Dendritic cell treated with granulocyte-macrophage colony-stimulating factor and Interleukin-4, amounts not matched to agents 40 ng/mL and 50 ng/mL, for 4 days (primary cell): ENCODE results near the gene PHACTR3.

Source experiments
- H3K27ac Mint-ChIP-seq: one replicate; pipeline ENCODE4 v1.8.0; 2022; ENCODE audit warnings: mild to moderate bottlenecking, mixed read lengths
- H3K27me3 Mint-ChIP-seq: one replicate; pipeline ENCODE4 v1.8.0; 2022; ENCODE audit warnings: mild to moderate bottlenecking, mixed read lengths
- H3K36me3 Mint-ChIP-seq: one replicate; pipeline ENCODE4 v1.8.0; 2022; ENCODE audit warnings: low read depth, mixed read lengths
- H3K4me1 Mint-ChIP-seq: one replicate; pipeline ENCODE4 v1.8.0; 2022; ENCODE audit warnings: low read depth, mixed read lengths
- H3K4me3 Mint-ChIP-seq: one replicate; pipeline ENCODE4 v1.8.0; 2022; ENCODE audit warnings: mild to moderate bottlenecking, moderate library complexity, mixed read lengths
- H3K9me3 Mint-ChIP-seq: one replicate; pipeline ENCODE4 v1.8.0; 2022; ENCODE audit warnings: mixed read lengths
- intact Hi-C: fragments of 100-400 bp; cut with micrococcal nuclease; formaldehyde crosslinking; loops from one replicate; pipeline ENCODE4 v1.15.0; 2022

PHACTR3 gene

DNA sequence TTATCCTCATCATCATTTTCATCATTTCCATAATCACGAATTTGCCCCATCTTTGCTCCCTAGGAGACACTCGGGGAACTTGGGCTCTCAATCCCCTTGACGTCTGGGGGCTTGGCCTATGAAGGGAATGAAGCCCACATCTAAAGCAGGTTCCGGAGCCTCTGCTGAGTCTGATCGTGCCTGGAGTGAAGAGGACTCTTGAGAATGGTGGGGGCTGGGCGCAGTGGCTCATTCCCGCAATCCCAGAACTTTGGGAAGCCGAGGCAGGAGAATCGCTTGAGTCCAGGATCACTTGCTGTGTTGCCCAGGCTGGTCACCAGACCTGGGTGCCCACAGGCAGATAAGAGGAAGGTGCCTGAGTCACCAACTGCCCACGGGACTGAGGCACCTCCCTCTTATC is 214.6 kb downstream of the PHACTR3 start:
- H3K27me3 Mint-ChIP-seq, result no peaks in the 10 kb centered on the region
- H3K36me3 Mint-ChIP-seq, result no peaks in the 10 kb centered on the region
- no peaks in the 10 kb centered on the region for H3K9me3 Mint-ChIP-seq
- H3K27ac Mint-ChIP-seq, result no peak overlapping the region
- intact Hi-C loops, result no loop called here
- H3K4me3 Mint-ChIP-seq, result no peak overlapping the region
- no peaks in the 10 kb centered on the region for H3K4me1 Mint-ChIP-seq

DNA sequence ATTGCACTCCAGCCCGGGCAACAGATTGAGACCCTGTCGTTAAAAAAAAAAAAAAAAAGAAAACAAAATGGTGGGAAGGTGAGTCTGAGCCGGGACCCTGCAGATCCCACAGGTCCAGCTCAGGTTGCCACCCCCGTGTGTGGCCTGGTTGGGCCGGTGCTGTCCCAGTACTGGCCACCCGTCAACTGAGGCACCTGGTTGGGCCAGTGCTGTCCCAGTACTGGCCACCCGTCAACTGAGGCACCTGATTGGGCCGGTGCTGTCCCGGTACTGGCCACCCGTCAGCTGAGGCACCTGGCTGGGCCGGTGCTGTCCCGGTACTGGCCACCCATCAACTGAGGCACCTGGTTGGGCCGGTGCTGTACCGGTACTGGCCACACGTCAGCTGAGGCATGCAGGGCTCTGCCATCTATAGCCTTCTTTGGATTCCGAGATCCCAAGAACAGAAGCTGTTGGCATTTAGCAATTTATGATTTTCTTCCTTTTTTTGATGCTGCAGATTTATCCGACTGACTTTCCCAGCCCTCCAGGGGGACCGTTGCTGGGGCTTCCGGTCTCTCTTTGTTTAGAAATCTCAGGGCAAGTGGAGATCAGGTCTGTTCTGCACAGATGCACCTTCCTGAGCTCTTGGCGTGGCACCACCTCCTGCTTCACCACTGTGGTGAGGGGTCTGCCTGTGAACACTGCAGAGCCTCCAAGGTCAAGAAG is 215.3 kb downstream of the PHACTR3 start:
- Mint-ChIP-seq H3K4me3 (no peak overlapping the region), H3K36me3 (no peaks in the 10 kb centered on the region), H3K4me1 (no peaks in the 10 kb centered on the region), H3K27me3 (no peaks in the 10 kb centered on the region), H3K9me3 (no peaks in the 10 kb centered on the region), H3K27ac (no peak overlapping the region)
- intact Hi-C loops, result no loop called here

DNA sequence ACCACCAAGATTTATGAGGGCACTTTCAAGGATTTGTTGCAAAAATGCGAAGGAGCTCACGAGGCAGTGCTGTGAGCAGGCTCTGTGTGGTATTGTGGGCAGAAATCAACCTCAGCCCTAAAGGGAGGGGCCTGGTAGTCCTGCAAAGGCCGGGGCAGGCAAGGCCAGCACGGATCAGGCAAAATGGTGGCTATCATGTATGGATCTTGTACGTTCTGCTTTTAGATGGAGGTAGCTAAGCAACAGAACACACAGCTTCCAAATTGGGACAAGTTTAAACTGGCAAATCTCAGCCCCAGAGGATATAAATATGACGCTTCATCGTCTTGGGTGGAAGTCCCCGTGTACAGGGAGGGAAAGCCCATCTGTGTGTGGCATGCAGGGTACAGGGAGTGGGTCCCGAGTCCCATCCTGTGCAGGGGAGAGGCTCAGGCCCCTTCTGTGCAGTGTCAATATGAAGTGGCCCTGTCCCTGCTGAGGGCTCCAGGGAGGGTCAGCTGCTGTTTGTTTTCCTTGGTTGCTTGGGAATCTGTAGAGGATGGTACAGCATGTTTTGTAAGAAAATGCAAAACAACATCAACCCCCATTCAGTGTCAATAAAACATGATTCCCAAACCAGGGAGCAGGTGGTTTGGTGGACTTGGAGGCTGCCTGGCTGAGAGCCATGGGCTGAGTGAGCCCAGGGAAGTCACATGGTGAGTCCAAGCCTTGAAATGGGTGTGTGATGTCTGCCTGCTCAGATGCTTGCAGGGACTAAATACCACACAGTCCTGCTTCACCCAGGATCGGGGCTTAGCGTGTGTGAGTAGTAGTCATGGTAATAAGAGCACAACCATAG is 216.1 kb downstream of the PHACTR3 start:
- Mint-ChIP-seq H3K4me1 (no peaks in the 10 kb centered on the region), H3K4me3 (no peak overlapping the region), H3K9me3 (no peaks in the 10 kb centered on the region), H3K27ac (no peak overlapping the region), H3K27me3 (no peaks in the 10 kb centered on the region), H3K36me3 (no peaks in the 10 kb centered on the region)
- intact Hi-C loops, result no loop called here

DNA sequence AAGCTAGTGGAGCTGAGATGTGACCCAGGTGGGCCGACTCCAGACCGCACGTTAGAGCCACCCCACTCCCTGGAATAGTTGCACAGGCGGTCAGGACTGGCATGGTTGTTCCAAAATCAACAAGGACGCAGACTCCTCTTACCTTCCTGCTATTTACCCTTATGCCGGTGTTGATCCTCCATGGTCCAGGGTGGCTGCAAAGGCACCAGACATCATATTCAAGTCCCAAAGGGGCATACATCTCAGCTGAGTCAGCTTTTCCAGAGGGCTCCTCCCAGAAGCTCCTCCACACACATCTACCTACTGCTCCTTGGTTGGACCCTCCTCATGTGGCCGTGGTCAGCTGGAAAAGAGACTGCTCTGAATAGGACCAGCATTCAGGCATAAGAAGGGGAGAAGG is 216.9 kb downstream of the PHACTR3 start:
- H3K4me3 Mint-ChIP-seq, result no peak overlapping the region
- intact Hi-C loops, result no loop called here
- no peaks in the 10 kb centered on the region for H3K4me1 Mint-ChIP-seq
- H3K9me3 Mint-ChIP-seq, result no peaks in the 10 kb centered on the region
- H3K36me3 Mint-ChIP-seq, result no peaks in the 10 kb centered on the region
- no peak overlapping the region for H3K27ac Mint-ChIP-seq
- no peaks in the 10 kb centered on the region for H3K27me3 Mint-ChIP-seq

DNA sequence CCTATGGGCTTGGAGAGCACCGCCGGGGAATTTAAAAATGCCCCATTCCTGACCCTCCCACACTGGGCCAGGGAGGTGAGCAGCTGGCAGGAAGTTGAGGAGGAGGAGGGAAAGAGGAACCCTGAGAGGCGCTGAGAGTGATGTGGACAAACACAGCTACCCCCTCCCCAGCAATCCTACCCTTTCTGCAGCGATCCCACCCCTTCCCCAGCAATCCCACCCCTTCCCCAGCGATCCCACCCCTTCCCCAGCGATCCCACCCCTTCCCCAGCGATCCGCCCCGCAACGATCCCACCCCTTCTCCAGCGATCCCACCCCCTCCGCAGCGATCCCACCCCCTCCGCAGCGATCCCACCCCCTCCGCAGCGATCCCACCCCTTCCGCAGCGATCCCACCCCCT is 217.4 kb downstream of the PHACTR3 start:
- intact Hi-C loops, result no loop called here
- Mint-ChIP-seq H3K36me3 (no peaks in the 10 kb centered on the region), H3K4me3 (no peak overlapping the region), H3K4me1 (no peaks in the 10 kb centered on the region), H3K27ac (no peak overlapping the region), H3K27me3 (no peaks in the 10 kb centered on the region), H3K9me3 (no peaks in the 10 kb centered on the region)

DNA sequence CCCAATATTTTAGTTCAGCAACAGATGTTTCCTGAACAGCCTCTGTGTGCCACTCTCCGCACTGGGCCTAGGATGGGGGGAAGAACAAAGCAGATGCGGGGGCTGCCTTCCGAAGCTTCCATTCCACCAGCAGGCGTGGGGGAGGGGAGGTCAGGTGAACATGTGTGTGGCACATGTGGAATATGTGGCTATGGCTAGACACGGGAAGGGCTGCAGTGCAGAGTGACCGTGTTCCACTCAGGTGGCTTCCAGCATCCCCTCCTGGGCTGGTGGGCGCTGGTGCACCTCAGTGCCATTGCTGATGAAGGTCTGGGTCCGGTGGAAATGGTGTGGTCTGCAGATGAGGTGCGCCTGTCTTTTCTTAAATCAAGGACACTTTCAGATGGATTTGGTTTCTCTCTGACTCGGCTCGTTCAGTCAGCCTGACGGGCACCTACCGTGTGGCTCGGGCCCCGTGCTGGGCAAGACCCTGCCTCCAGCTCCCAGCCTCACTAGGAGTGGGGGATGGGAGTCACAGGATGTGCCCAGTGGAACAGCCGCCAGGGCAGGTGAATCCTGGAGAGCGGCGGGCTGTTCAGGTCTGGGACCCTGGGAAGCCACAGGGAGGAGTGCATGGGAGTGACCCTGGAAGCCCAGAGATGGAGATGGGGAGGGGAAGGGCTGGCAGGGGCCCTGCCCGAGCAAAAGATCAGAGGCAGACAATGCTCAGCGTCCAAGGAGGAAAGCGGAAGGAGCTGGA is 218.1 kb downstream of the PHACTR3 start:
- no peaks in the 10 kb centered on the region for H3K9me3 Mint-ChIP-seq
- H3K27ac Mint-ChIP-seq, result no peak overlapping the region
- H3K4me1 Mint-ChIP-seq, result no peaks in the 10 kb centered on the region
- intact Hi-C loops, result no loop called here
- H3K4me3 Mint-ChIP-seq, result no peak overlapping the region
- no peaks in the 10 kb centered on the region for H3K36me3 Mint-ChIP-seq
- no peaks in the 10 kb centered on the region for H3K27me3 Mint-ChIP-seq

DNA sequence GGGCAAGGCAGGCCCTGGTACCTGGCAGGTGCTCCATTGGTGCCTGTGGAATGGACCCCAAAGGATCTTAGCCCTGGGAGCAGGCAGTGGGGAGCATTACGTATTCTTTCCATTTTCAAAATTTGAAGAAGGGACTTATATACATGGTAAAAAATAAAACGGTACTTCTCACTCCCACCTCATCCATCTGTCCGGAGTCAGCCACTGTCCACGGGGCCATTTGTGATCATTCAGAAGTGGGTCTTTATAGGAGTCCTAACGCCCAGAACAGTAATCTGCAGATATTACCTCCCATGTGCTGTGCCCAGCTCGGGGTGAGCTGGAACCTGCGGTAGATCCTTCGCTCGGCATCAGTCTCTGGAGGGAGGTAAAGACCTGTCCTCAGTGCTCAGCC is 218.7 kb downstream of the PHACTR3 start:
- no peaks in the 10 kb centered on the region for H3K27me3 Mint-ChIP-seq
- no peak overlapping the region for H3K4me3 Mint-ChIP-seq
- intact Hi-C loops, result no loop called here
- no peaks in the 10 kb centered on the region for H3K36me3 Mint-ChIP-seq
- H3K27ac Mint-ChIP-seq, result no peak overlapping the region
- H3K9me3 Mint-ChIP-seq, result no peaks in the 10 kb centered on the region
- no peaks in the 10 kb centered on the region for H3K4me1 Mint-ChIP-seq

DNA sequence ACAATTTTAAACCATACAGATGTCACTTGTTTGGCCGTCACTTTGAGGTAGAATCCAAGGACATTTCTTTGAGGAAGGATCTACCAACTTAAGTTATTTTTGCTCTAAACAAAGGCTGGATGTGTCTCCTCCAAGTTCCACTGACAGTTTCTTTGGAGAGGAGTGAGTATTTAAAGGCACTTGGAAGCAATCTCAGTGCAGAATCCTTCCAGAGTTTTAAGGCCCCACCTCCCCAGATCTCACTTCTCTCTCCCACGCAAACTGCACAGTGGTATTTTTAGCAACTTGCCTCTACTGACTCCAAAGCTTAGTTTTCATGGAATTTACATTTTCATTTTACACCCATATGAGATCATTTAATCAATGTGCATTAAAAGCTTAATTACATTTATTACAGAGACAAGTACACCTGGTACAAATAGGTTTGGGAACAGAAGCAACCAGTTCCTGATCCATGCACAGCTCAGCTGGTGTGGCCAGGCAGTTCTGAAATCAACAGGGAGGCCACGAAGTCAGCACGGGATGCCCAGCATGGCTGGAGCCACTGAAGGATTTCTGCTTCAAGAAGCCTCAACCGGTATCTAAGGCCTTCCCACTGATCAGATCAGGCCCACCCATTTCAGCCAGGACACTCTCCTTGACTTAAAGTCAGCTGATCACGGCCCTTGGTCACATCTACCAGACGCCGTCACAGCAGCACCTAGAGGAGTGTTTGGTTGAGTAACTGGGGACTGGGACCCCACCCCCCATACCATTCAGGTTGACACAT is 219.3 kb downstream of the PHACTR3 start:
- Mint-ChIP-seq H3K4me3 (no peak overlapping the region), H3K36me3 (no peaks in the 10 kb centered on the region), H3K4me1 (no peaks in the 10 kb centered on the region), H3K27me3 (peaks cover under 1% of the 10 kb centered on the region), H3K27ac (no peak overlapping the region), H3K9me3 (no peaks in the 10 kb centered on the region)
- intact Hi-C loops, result no loop called here

DNA sequence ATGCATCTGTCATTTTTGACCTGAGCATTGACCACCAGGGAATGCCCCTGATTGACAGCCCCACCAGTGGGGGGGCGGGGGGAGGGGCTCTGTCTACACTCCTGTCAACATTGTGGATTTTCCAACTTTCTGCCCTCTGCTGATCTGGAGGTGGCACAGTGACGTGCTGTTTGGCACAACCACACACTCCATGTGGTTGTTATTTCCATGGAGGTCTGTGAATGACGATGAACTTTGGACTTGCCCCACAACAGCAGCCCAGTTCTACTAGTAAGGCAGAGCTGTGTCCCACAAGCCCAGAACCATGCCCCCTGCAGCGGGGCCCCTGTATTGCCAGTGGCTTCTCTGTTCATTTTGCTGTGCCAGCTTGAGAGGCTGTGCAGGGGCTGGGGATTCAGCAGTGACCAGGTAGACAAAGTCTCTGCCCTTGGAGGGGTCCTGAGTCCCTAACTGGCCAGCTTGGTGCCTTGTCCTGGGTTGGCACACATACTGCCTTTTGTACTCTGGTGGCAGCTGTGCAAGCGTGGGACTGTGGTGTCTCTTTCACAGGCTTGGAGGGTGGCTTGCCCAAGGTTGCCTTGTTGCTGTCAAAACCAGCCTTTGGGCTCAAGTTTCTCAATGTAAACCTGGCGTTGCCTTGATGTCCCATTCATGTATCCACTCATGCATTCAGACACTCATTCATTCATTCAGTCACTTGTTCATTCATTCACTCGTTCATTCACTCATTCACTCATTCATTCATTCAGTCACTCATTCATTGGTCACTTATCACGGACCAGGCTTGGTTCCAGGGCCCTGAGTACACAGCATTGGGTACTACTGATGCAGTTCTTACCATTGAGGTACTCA is 220.6 kb downstream of the PHACTR3 start:
- Mint-ChIP-seq H3K9me3 (no peaks in the 10 kb centered on the region), H3K27me3 (peaks cover 2% of the 10 kb centered on the region), H3K4me1 (peaks cover 3% of the 10 kb centered on the region), H3K27ac (no peak overlapping the region), H3K36me3 (no peaks in the 10 kb centered on the region), H3K4me3 (no peak overlapping the region)
- intact Hi-C loops, result no loop called here

DNA sequence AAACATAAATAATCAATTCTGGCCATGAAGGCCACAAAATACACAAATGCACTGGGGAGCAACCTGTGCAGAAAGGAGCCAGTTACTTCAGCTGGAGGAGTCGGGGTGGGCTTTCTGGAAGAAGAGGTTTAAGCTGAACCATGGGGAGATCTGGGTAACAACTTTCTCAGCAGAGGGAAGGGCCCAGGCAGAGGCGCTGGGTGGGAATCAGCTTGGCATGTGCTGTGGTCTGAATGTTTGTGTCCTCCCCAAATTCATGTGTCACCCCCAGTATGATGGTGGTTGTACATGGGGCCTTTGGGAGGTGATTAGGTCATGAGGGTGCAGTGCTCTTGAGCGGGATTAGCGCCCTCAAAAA is 221.2 kb downstream of the PHACTR3 start:
- no peak overlapping the region for H3K27ac Mint-ChIP-seq

DNA sequence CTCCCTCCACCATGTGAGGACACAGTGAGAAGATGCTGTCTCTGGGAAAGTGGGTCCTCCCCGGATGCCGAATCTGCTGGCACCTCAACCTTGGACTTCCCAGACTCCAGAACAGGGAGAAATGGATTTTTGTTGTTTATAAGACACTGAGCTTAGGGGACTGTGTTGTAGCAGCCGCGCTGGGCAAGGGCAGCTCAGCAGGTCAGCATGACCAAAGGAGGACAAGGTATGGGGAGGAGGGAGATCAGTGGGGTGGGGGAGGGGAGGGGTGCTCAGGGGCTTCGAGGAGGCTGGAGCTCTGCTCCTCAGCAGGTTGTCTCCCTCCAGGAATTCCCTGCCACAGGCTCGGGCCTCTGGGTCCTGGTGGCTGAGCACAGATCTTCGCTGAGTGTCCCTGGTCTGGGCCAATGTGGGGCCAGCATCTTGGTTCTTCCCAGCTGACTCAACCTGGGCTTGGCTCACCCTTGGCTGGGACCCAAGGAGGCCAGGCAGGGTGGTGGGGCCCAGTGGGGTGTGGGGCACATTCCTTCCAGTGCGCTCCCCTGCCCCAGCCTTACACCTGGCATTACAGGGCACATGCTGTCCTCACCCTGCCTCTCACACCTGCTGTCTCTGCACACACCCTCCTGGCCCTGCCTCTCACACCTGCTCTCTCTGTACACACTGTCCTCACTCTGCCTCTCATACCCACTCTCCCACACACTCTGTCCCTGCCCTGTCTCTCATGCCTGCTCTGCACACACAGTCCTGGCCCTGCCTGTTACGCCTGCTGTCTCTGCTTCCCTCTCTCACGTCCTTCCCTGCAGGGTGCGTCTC is 221.8 kb downstream of the PHACTR3 start:
- peaks cover 2% of the 10 kb centered on the region for H3K27me3 Mint-ChIP-seq
- H3K27ac Mint-ChIP-seq, result no peak overlapping the region
- H3K9me3 Mint-ChIP-seq, result no peaks in the 10 kb centered on the region
- peaks cover 5% of the 10 kb centered on the region for H3K4me1 Mint-ChIP-seq
- intact Hi-C loops, result no loop called here
- no peak overlapping the region for H3K4me3 Mint-ChIP-seq
- no peaks in the 10 kb centered on the region for H3K36me3 Mint-ChIP-seq

More for the DNA sequence above, 221.2 kb downstream of the PHACTR3 start:
- no peaks in the 10 kb centered on the region for H3K36me3 Mint-ChIP-seq
- peaks cover 5% of the 10 kb centered on the region for H3K4me1 Mint-ChIP-seq
- intact Hi-C loops, result no loop called here
- no peaks in the 10 kb centered on the region for H3K9me3 Mint-ChIP-seq
- no peak overlapping the region for H3K4me3 Mint-ChIP-seq
- H3K27me3 Mint-ChIP-seq, result peaks cover 2% of the 10 kb centered on the region

DNA sequence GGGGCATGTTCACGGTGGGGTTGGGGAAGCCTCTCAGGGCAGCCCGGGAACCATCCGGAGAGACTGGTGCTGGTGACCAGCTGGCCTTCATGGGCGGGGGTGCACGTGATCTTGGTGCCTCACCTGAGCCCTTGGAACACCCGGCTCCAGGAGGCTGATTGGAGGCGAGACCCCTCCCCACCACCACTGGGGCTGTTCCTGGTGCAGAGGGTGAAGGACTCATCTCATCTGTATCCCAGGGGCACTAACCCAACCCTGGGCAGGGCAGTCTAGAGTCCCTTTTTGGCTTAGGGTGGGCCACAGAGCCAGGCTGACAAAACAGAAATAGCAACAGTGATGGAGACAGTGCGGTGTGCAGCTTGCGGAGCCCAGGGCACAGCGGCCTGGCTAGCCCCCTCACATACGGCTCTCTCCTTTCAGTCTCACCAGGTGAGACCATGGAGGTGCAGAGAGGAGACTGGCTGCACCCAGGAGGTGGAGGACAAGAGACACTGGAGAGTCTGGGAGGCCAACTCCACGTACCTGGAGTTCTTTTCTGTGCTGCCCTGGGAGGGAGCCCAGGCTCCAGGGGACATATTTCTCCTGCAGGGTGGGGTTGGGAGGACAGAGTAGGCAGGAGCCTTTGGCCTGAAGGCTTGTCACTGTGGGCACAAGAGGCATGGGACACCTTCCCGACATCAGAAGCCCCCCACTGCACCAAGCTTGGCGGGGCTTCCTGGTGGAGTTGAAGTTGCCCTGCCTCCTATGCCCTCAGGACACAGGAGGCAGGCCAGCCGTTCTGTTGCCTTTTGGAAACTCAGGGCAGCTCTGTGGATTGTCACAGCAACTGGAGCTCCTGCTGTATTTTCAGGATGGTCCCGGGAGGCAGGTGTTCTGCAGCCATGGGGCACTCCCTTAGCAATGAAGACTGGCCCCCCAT is 223.1 kb downstream of the PHACTR3 start:
- H3K27ac Mint-ChIP-seq, result no peak overlapping the region
- no peaks in the 10 kb centered on the region for H3K9me3 Mint-ChIP-seq
- peaks cover 2% of the 10 kb centered on the region for H3K27me3 Mint-ChIP-seq
- intact Hi-C loops, result no loop called here
- no peak overlapping the region for H3K4me3 Mint-ChIP-seq
- no peaks in the 10 kb centered on the region for H3K36me3 Mint-ChIP-seq
- peaks cover 5% of the 10 kb centered on the region for H3K4me1 Mint-ChIP-seq
